A549 (cell line): Measurements from ENCODE around the gene C20orf204.

ENCODE experiments used
- CBX8 ChIP-seq: fragments of 200-600 bp; sonication (generic); IDR thresholded peaks from 2 replicates; pipeline ENCODE4 v1.6.1; 2016
- CHD2 ChIP-seq: fragments of 150-350 bp; IDR thresholded peaks from 2 replicates; pipeline ENCODE4 v1.6.1; 2014; ENCODE audit warnings: low read length; ENCODE audit not compliant: partially characterized antibody
- POLR2A ChIP-seq: IDR thresholded peaks from 2 replicates; pipeline ENCODE4 v1.6.1; 2012; ENCODE audit warnings: mild to moderate bottlenecking, low read length
- RAD21 ChIP-seq, 2 experiments: fragments of >200 bp in 1 of 2; sonication (Bioruptor Twin) in 1 of 2; formaldehyde crosslinking in 1 of 2; IDR thresholded peaks in 1 of 2; conservative IDR thresholded peaks in 1 of 2; 2 replicates in 1 of 2; 3 replicates in 1 of 2; pipeline ENCODE4 v1.6.1; 2012 to 2018; ENCODE audit warnings: inconsistent platforms in 1 of 2
- TF ChIP-seq, protein P1 (sequence below): fragments of >200 bp; sonication (Bioruptor Twin); formaldehyde crosslinking; IDR thresholded peaks from 3 replicates; pipeline ENCODE4 v1.5.1; 2016
- TF ChIP-seq, protein P2 (sequence below): fragments of 150-350 bp; IDR thresholded peaks from 2 replicates; pipeline ENCODE4 v1.6.1; 2014; ENCODE audit warnings: low read depth, mild to moderate bottlenecking, low read length

DNA sequence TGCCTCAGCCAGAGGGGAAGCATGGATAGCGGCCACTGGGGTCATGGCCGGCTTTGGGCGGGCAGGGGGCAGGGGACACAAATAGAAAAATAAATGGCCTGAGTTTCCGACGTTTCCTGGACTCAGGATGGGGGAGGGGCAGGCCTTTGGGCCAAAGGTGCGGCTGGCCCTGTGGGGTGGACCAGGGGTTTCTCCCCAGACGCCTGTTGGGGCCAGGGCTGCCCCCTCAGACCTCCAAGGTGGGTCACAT is 20.6 kb downstream of the C20orf204 start:
- TF ChIP-seq, protein P1, sequence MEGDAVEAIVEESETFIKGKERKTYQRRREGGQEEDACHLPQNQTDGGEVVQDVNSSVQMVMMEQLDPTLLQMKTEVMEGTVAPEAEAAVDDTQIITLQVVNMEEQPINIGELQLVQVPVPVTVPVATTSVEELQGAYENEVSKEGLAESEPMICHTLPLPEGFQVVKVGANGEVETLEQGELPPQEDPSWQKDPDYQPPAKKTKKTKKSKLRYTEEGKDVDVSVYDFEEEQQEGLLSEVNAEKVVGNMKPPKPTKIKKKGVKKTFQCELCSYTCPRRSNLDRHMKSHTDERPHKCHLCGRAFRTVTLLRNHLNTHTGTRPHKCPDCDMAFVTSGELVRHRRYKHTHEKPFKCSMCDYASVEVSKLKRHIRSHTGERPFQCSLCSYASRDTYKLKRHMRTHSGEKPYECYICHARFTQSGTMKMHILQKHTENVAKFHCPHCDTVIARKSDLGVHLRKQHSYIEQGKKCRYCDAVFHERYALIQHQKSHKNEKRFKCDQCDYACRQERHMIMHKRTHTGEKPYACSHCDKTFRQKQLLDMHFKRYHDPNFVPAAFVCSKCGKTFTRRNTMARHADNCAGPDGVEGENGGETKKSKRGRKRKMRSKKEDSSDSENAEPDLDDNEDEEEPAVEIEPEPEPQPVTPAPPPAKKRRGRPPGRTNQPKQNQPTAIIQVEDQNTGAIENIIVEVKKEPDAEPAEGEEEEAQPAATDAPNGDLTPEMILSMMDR = no peak
- TF ChIP-seq CHD2 (no peak), CBX8 (no peak), POLR2A (no peak), RAD21 (conservative IDR thresholded peaks at IDR 0.05 in 1 of 2, IDR thresholded peaks at IDR 0.05 in 1 of 2) (no peak)
- TF ChIP-seq, protein P2, sequence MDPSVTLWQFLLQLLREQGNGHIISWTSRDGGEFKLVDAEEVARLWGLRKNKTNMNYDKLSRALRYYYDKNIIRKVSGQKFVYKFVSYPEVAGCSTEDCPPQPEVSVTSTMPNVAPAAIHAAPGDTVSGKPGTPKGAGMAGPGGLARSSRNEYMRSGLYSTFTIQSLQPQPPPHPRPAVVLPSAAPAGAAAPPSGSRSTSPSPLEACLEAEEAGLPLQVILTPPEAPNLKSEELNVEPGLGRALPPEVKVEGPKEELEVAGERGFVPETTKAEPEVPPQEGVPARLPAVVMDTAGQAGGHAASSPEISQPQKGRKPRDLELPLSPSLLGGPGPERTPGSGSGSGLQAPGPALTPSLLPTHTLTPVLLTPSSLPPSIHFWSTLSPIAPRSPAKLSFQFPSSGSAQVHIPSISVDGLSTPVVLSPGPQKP = no peak
